Effector memory CD8-positive, alpha-beta T cell (primary cell): Measurements from ENCODE around the gene TDP1.
A peak's percentile ranks its signal among the peaks of the same experiment; 100 is the strongest.

Experiments
- ATAC-seq: fragments of 150-1000 bp; cut with Tn5 transposase; replicated peaks from 2 replicates; pipeline ENCODE4 v1.10.0; 2021; ENCODE audit warnings: mild to moderate bottlenecking, moderate library complexity
- DNase-seq, 3 experiments: peaks; one replicate each; pipeline ENCODE4 v3.0.0; 2021
- H3K27ac Mint-ChIP-seq, 2 donors: one replicate each; pipeline ENCODE4 v1.8.0; 2022; ENCODE audit warnings: mild to moderate bottlenecking in 2 of 2, mixed read lengths in 2 of 2, moderate library complexity in 2 of 2
- H3K27me3 Mint-ChIP-seq, 2 donors: one replicate each; pipeline ENCODE4 v1.8.0; 2022; ENCODE audit warnings: mixed read lengths in 2 of 2
- H3K36me3 Mint-ChIP-seq: one replicate; pipeline ENCODE4 v1.8.0; 2022; ENCODE audit warnings: mild to moderate bottlenecking, moderate library complexity, mixed read lengths; ENCODE audit not compliant: insufficient read depth
- H3K4me1 Mint-ChIP-seq, 2 donors: one replicate each; pipeline ENCODE4 v1.8.0; 2022; ENCODE audit warnings: low read depth in 2 of 2, mixed read lengths in 2 of 2
- H3K4me3 Mint-ChIP-seq, 2 donors: one replicate each; pipeline ENCODE4 v1.8.0; 2022; ENCODE audit warnings: mild to moderate bottlenecking in 2 of 2, mixed read lengths in 2 of 2, moderate library complexity in 2 of 2
- H3K9me3 Mint-ChIP-seq, 2 donors: one replicate each; pipeline ENCODE4 v1.8.0; 2022; ENCODE audit warnings: mixed read lengths in 2 of 2

The TDP1 gene

GRCh38 chr14:89955022-89955744 lies 544 bp upstream of the TDP1 start:
- H3K4me3 Mint-ChIP-seq, result peak overlapping the region; percentile 87 to 88
- peaks cover 37% of the 10 kb centered on the region for H3K36me3 Mint-ChIP-seq
- H3K4me1 Mint-ChIP-seq, result peaks cover 30 to 38% of the 10 kb centered on the region in 2 donors
- DNase-seq (no peak), ATAC-seq (peak; percentile 5)
- no peaks in the 10 kb centered on the region for H3K27me3 Mint-ChIP-seq
- H3K27ac Mint-ChIP-seq, result peak overlapping the region; percentile 96 to 97
- H3K9me3 Mint-ChIP-seq, result no peaks in the 10 kb centered on the region

- ATAC-seq, result no peak
- Mint-ChIP-seq H3K27me3 (no peaks in the 10 kb centered on the region), H3K27ac (peak overlapping the region; percentile 96 to 97), H3K4me1 (peaks cover 39 to 46% of the 10 kb centered on the region in 2 donors), H3K9me3 (no peaks in the 10 kb centered on the region), H3K4me3 (peak overlapping the region; percentile 87 to 88), H3K36me3 (peaks cover 37% of the 10 kb centered on the region)
- DNase-seq, result no peak
Observed at GRCh38 chr14:89956661-89957009, 908 bp downstream of the TDP1 start.

- H3K9me3 Mint-ChIP-seq, result no peaks in the 10 kb centered on the region
- peaks cover 37% of the 10 kb centered on the region for H3K36me3 Mint-ChIP-seq
- H3K4me1 Mint-ChIP-seq, result peaks cover 40 to 46% of the 10 kb centered on the region in 2 donors
- peak overlapping the region; percentile 87 to 88 for H3K4me3 Mint-ChIP-seq
- H3K27me3 Mint-ChIP-seq, result no peaks in the 10 kb centered on the region
- no peak for ATAC-seq
- H3K27ac Mint-ChIP-seq, result peak overlapping the region; percentile 96 to 97
- DNase-seq, result no peak
Observed at GRCh38 chr14:89957376-89957775, 1.6 kb downstream of the TDP1 start.

GRCh38 chr14:89957791-89958190 lies 2.1 kb downstream of the TDP1 start:
- Mint-ChIP-seq H3K27ac (peak overlapping the region; percentile 96 to 97), H3K36me3 (peaks cover 40% of the 10 kb centered on the region)
- no peak for ATAC-seq

GRCh38 chr14:89958966-89959365 lies 3.2 kb downstream of the TDP1 start:
- Mint-ChIP-seq H3K36me3 (peaks cover 52% of the 10 kb centered on the region), H3K4me1 (peaks cover 45 to 50% of the 10 kb centered on the region in 2 donors), H3K4me3 (no peak overlapping the region), H3K9me3 (no peaks in the 10 kb centered on the region), H3K27ac (no peak overlapping the region), H3K27me3 (no peaks in the 10 kb centered on the region)
- no peak for ATAC-seq
- no peak for DNase-seq

More at GRCh38 chr14:89957791-89958190, 2.1 kb downstream of the TDP1 start:
- Mint-ChIP-seq H3K27me3 (no peaks in the 10 kb centered on the region), H3K4me3 (no peak overlapping the region), H3K9me3 (no peaks in the 10 kb centered on the region), H3K4me1 (peaks cover 42 to 46% of the 10 kb centered on the region in 2 donors)
- DNase-seq, result no peak

GRCh38 chr14:89959853-89960445 lies 4.2 kb downstream of the TDP1 start:
- DNase-seq (no peak), ATAC-seq (no peak)
- Mint-ChIP-seq H3K9me3 (no peaks in the 10 kb centered on the region), H3K27me3 (no peaks in the 10 kb centered on the region), H3K27ac (peak overlapping the region; percentile 73 to 86), H3K4me3 (peak overlapping the region in 1 of 2 donors; percentile 38), H3K36me3 (peaks cover 56% of the 10 kb centered on the region), H3K4me1 (peaks cover 42 to 45% of the 10 kb centered on the region in 2 donors)

- no peaks in the 10 kb centered on the region for H3K9me3 Mint-ChIP-seq
- ATAC-seq, result no peak
- H3K27ac Mint-ChIP-seq, result peak overlapping the region; percentile 73 to 86
- H3K27me3 Mint-ChIP-seq, result no peaks in the 10 kb centered on the region
- no peak for DNase-seq
- peak overlapping the region in 1 of 2 donors; percentile 8 for H3K4me3 Mint-ChIP-seq
- peaks cover 37 to 42% of the 10 kb centered on the region in 2 donors for H3K4me1 Mint-ChIP-seq
- H3K36me3 Mint-ChIP-seq, result peaks cover 48% of the 10 kb centered on the region
Observed at GRCh38 chr14:89960914-89961313, 5.2 kb downstream of the TDP1 start.

- ATAC-seq, result no peak
- Mint-ChIP-seq H3K36me3 (peaks cover 35% of the 10 kb centered on the region), H3K9me3 (no peaks in the 10 kb centered on the region), H3K4me3 (no peak overlapping the region), H3K27ac (no peak overlapping the region), H3K27me3 (no peaks in the 10 kb centered on the region), H3K4me1 (peaks cover 16 to 26% of the 10 kb centered on the region in 2 donors)
- no peak for DNase-seq
Observed at GRCh38 chr14:89963288-89963978, 7.7 kb downstream of the TDP1 start.

- DNase-seq (no peak), ATAC-seq (no peak)
- Mint-ChIP-seq H3K4me1 (peaks cover 6 to 17% of the 10 kb centered on the region in 2 donors), H3K36me3 (peaks cover 38% of the 10 kb centered on the region), H3K4me3 (no peak overlapping the region), H3K9me3 (no peaks in the 10 kb centered on the region), H3K27ac (peak overlapping the region in 1 of 2 donors; percentile 46), H3K27me3 (no peaks in the 10 kb centered on the region)
Observed at GRCh38 chr14:89965839-89966238, 10.1 kb downstream of the TDP1 start.

GRCh38 chr14:89973234-89973823 lies 17.6 kb downstream of the TDP1 start:
- ATAC-seq (peak; percentile 62), DNase-seq (peak; percentile 21 to 31 (median 22))
- Mint-ChIP-seq H3K9me3 (no peaks in the 10 kb centered on the region), H3K36me3 (peaks cover 32% of the 10 kb centered on the region), H3K27ac (peak overlapping the region in 1 of 2 donors; percentile 28), H3K4me1 (peaks cover 3% of the 10 kb centered on the region in 2 donors), H3K4me3 (no peak overlapping the region), H3K27me3 (no peaks in the 10 kb centered on the region)

- Mint-ChIP-seq H3K36me3 (peaks cover 57% of the 10 kb centered on the region), H3K27ac (no peak overlapping the region), H3K4me1 (peaks cover 0 to 3% of the 10 kb centered on the region in 2 donors), H3K9me3 (no peaks in the 10 kb centered on the region), H3K27me3 (no peaks in the 10 kb centered on the region), H3K4me3 (no peak overlapping the region)
- no peak for DNase-seq
- no peak for ATAC-seq
Observed at GRCh38 chr14:89977668-89978067, 21.9 kb downstream of the TDP1 start.

GRCh38 chr14:89978656-89979055 lies 22.9 kb downstream of the TDP1 start:
- Mint-ChIP-seq H3K27ac (peak overlapping the region in 1 of 2 donors; percentile 13), H3K36me3 (peaks cover 64% of the 10 kb centered on the region), H3K27me3 (no peaks in the 10 kb centered on the region), H3K9me3 (no peaks in the 10 kb centered on the region), H3K4me1 (no peaks in the 10 kb centered on the region), H3K4me3 (no peak overlapping the region)
- DNase-seq (no peak), ATAC-seq (no peak)

GRCh38 chr14:89983375-89983774 lies 27.6 kb downstream of the TDP1 start:
- H3K4me3 Mint-ChIP-seq, result no peak overlapping the region
- ATAC-seq (no peak), DNase-seq (no peak)
- no peaks in the 10 kb centered on the region for H3K27me3 Mint-ChIP-seq
- peaks cover 64% of the 10 kb centered on the region for H3K36me3 Mint-ChIP-seq
- H3K9me3 Mint-ChIP-seq, result no peaks in the 10 kb centered on the region
- H3K27ac Mint-ChIP-seq, result no peak overlapping the region
- peaks cover 0 to 5% of the 10 kb centered on the region in 2 donors for H3K4me1 Mint-ChIP-seq
